ENCODE results near the gene JMY.

GRCh38 chr5:79346420-79346824 is 110.5 kb downstream of the JMY start:
- TF ChIP-seq CTCF (IDR thresholded peaks at IDR 0.05; ENCODE audit: extremely low read depth in 1 of 2, insufficient read depth in 1 of 2, low read depth in 1 of 2, low read length in 2 of 2) (no peak), POLR2AphosphoS5 (IDR thresholded peaks at IDR 0.05; ENCODE audit: insufficient read depth, low read depth, low read length) (no peak), EZH2 (IDR thresholded peaks at IDR 0.05; ENCODE audit: borderline replicate concordance, low read depth, low read length, severe bottlenecking) (no peak), JUN (IDR thresholded peaks at IDR 0.05; ENCODE audit: borderline replicate concordance, insufficient read depth, insufficient read length, low read depth) (no peak), POLR2A (IDR thresholded peaks at IDR 0.05; ENCODE audit: low read depth, low read length) (no peak)
